Neural progenitor cell (in vitro differentiated cells): Measurements from ENCODE around the gene ST7.

ENCODE experiments used
- CTCF ChIP-seq: fragments of 200-600 bp; sonication (generic); IDR thresholded peaks from 2 replicates; pipeline ENCODE4 v1.5.1; 2017; ENCODE audit warnings: antibody characterized with exemption, mild to moderate bottlenecking
- EZH2 ChIP-seq: fragments of 200-600 bp; sonication (generic); IDR thresholded peaks from 2 replicates; pipeline ENCODE4 v1.6.1; 2017; ENCODE audit warnings: antibody characterized with exemption, mild to moderate bottlenecking, moderate library complexity

GRCh38 chr7:116918704-116919103, 34.6 kb upstream of the ST7 start:
- TF ChIP-seq CTCF (no peak), EZH2 (no peak)
